GM21737 (cell line): ENCODE measurements around the gene TPGS2.
"Not testable (repeated sequence)": the region's sequence is repeated elsewhere in the genome, so short reads cannot be mapped to it uniquely, and the experiment has no call there.

ENCODE experiments used
- ATAC-seq: cut with Tn5 transposase; IDR thresholded peaks from one replicate; pipeline ENCODE4 v1.9.1; 2021; ENCODE audit warnings: mild to moderate bottlenecking, moderate library complexity; ENCODE audit not compliant: unreplicated experiment

Gene TPGS2

GRCh38 chr18:36777566-36777965 lies 51.2 kb downstream of the TPGS2 start:
- no peak for ATAC-seq

GRCh38 chr18:36776650-36777049 lies 52.2 kb downstream of the TPGS2 start:
- ATAC-seq: no peak

GRCh38 chr18:36775396-36775795 lies 53.4 kb downstream of the TPGS2 start:
- ATAC-seq: no peak

- no peak for ATAC-seq
These were observed 56.5 kb downstream of the TPGS2 start for GRCh38 chr18:36772241-36772723.

- no peak for ATAC-seq
These were observed 57.6 kb downstream of the TPGS2 start for GRCh38 chr18:36771245-36771644.

- no peak for ATAC-seq
These were observed 58.4 kb downstream of the TPGS2 start for GRCh38 chr18:36770315-36770946.

GRCh38 chr18:36769611-36770314 lies 59.0 kb downstream of the TPGS2 start:
- no peak for ATAC-seq

GRCh38 chr18:36769172-36769571 lies 59.6 kb downstream of the TPGS2 start:
- no peak for ATAC-seq

GRCh38 chr18:36766836-36767235 lies 62.0 kb downstream of the TPGS2 start:
- no peak for ATAC-seq

- ATAC-seq: not testable (repeated sequence)
These were observed 65.8 kb downstream of the TPGS2 start for GRCh38 chr18:36762965-36763364.

- no peak for ATAC-seq
These were observed 66.7 kb downstream of the TPGS2 start for GRCh38 chr18:36762074-36762473.

GRCh38 chr18:36761186-36761698 lies 67.6 kb downstream of the TPGS2 start:
- no peak for ATAC-seq

GRCh38 chr18:36760598-36760997 lies 68.2 kb downstream of the TPGS2 start:
- ATAC-seq: no peak

- no peak for ATAC-seq
These were observed 69.5 kb downstream of the TPGS2 start for GRCh38 chr18:36759167-36759776.

GRCh38 chr18:36758623-36759022 lies 70.2 kb downstream of the TPGS2 start:
- ATAC-seq: no peak

- ATAC-seq: no peak
These were observed 70.8 kb downstream of the TPGS2 start for GRCh38 chr18:36757991-36758390.

GRCh38 chr18:36757081-36757480 lies 71.7 kb downstream of the TPGS2 start:
- ATAC-seq: no peak

GRCh38 chr18:36756242-36756641 lies 72.6 kb downstream of the TPGS2 start:
- ATAC-seq: no peak

GRCh38 chr18:36752929-36753865 lies 75.6 kb downstream of the TPGS2 start:
- ATAC-seq: no peak

GRCh38 chr18:36745219-36745975 lies 83.4 kb downstream of the TPGS2 start:
- no peak for ATAC-seq
